GM06990 (cell line): ENCODE measurements around the gene MYL12A.

Experiments
- DNase-seq: peaks from one replicate; pipeline ENCODE4 v3.0.0-alpha.2; 2011; ENCODE audit not compliant: insufficient read length; ENCODE audit errors: extremely low read depth
- H3K27me3 ChIP-seq: replicated peaks from 2 replicates; pipeline ENCODE4 v1.6.0; 2011; ENCODE audit warnings: low read length; ENCODE audit not compliant: control insufficient read depth, insufficient read depth
- H3K36me3 ChIP-seq: 2 replicates; pipeline ENCODE4 v1.5.1; 2011; ENCODE audit warnings: low read length; ENCODE audit not compliant: control insufficient read depth, insufficient read depth
- H3K4me3 ChIP-seq: replicated peaks from 2 replicates; pipeline ENCODE4 v1.5.1; 2011; ENCODE audit warnings: low read depth, mild to moderate bottlenecking, control low read depth, low read length
- CTCF ChIP-seq: IDR thresholded peaks from 2 replicates; pipeline ENCODE4 v1.5.1; 2011; ENCODE audit warnings: low read length, control low read depth, mild to moderate bottlenecking, inconsistent platforms; ENCODE audit not compliant: insufficient read depth, poor library complexity, severe bottlenecking

Gene MYL12A

GRCh38 chr18:3260995-3261372, 13.4 kb downstream of the MYL12A start:
- no peak for TF ChIP-seq CTCF
- no peak for DNase-seq
- Histone ChIP-seq H3K4me3 (peak overlapping the region; percentile 90), H3K36me3 (peaks cover 2% of the 10 kb centered on the region), H3K27me3 (no peaks in the 10 kb centered on the region)

- DNase-seq, result peak; percentile 90
- Histone ChIP-seq H3K27me3 (no peaks in the 10 kb centered on the region), H3K36me3 (peaks cover 2% of the 10 kb centered on the region), H3K4me3 (peak within 1 kb of the TSS; percentile 90)
- TF ChIP-seq CTCF, result no peak
Measured at GRCh38 chr18:3261373-3262233, 14.0 kb downstream of the MYL12A start, which contains the start of gene MYL12B. MYL12B (plus strand) TSS chr18:3262133; CDS start chr18:3272899, 10,766 bp downstream.

GRCh38 chr18:3262234-3263131, 14.9 kb downstream of the MYL12A start:
- no peak for DNase-seq
- TF ChIP-seq CTCF, result no peak
- peaks cover 2% of the 10 kb centered on the region; the same call in 1 of the 2 replicates for H3K36me3 ChIP-seq

GRCh38 chr18:3263132-3263700, 15.6 kb downstream of the MYL12A start:
- TF ChIP-seq CTCF, result no peak
- Histone ChIP-seq H3K36me3 (no peaks in the 10 kb centered on the region), H3K27me3 (no peaks in the 10 kb centered on the region), H3K4me3 (peak overlapping the region; percentile 90)
- no peak for DNase-seq

More at GRCh38 chr18:3262234-3263131, 14.9 kb downstream of the MYL12A start:
- Histone ChIP-seq H3K27me3 (no peaks in the 10 kb centered on the region), H3K4me3 (peak overlapping the region; percentile 90)

- no peak for DNase-seq
- no peak overlapping the region for H3K4me3 ChIP-seq
- H3K27me3 ChIP-seq, result no peaks in the 10 kb centered on the region
- TF ChIP-seq CTCF, result no peak
- no peaks in the 10 kb centered on the region; the same call in 1 of the 2 replicates for H3K36me3 ChIP-seq
Measured at GRCh38 chr18:3264362-3264761, 16.8 kb downstream of the MYL12A start.
